Effector memory CD4-positive, alpha-beta T cell (primary cell): ENCODE measurements around the gene ORC5.

Source experiments
- DNase-seq, 3 donors: peaks; one replicate each; pipeline ENCODE4 v3.0.0-alpha.2; 2020
- H3K27ac ChIP-seq: 2 replicates; pipeline ENCODE4 v1.7.0; 2013; ENCODE audit warnings: mild to moderate bottlenecking, low read length, moderate library complexity; ENCODE audit not compliant: insufficient read depth, poor library complexity, severe bottlenecking
- H3K27me3 ChIP-seq: replicated peaks from 2 replicates; pipeline ENCODE4 v1.7.0; 2013; ENCODE audit warnings: mild to moderate bottlenecking, low read length; ENCODE audit not compliant: insufficient read depth, control insufficient read depth, poor library complexity, severe bottlenecking
- H3K36me3 ChIP-seq: 2 replicates; pipeline ENCODE4 v1.7.0; 2013; ENCODE audit warnings: mild to moderate bottlenecking, low read length, moderate library complexity; ENCODE audit not compliant: control insufficient read depth, insufficient read depth
- H3K4me1 ChIP-seq: 2 replicates; pipeline ENCODE4 v1.7.0; 2013; ENCODE audit warnings: low read length, mild to moderate bottlenecking; ENCODE audit not compliant: control insufficient read depth, insufficient read depth, poor library complexity, severe bottlenecking
- H3K4me3 ChIP-seq: 2 replicates; pipeline ENCODE4 v1.7.0; 2013; ENCODE audit warnings: low read length, low read depth, mild to moderate bottlenecking; ENCODE audit not compliant: insufficient read depth, poor library complexity, severe bottlenecking
- H3K9me3 ChIP-seq: 2 replicates; pipeline ENCODE4 v1.7.0; 2013; ENCODE audit warnings: mild to moderate bottlenecking, low read length, moderate library complexity; ENCODE audit not compliant: control insufficient read depth

ORC5 gene

DNA sequence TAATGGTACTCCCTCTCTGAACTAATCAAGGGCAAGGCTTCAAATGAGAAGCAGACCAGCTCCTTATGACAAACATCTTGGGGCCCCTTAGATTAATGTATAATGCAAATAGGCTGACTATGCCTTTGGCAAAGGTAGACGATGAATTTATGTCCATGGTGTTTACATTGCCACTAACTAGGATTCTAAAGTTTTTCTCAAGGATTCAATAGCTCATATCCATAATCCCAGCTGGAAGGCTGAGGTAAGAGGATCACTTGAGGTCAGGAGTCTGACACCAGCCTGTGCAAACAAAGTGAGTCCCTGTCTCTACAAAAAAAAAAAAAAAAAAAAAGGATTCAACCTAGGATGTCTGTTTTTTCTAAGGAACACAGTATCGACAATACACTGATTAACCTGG, 96.5 kb downstream of the ORC5 start:
- DNase-seq: no peak
- H3K27me3 ChIP-seq: no peaks in the 10 kb centered on the region
- no peaks in the 10 kb centered on the region for H3K36me3 ChIP-seq
- H3K4me3 ChIP-seq: no peak overlapping the region
- H3K4me1 ChIP-seq: no peaks in the 10 kb centered on the region
- H3K9me3 ChIP-seq: no peaks in the 10 kb centered on the region
- no peak overlapping the region for H3K27ac ChIP-seq

- no peak overlapping the region for H3K4me3 ChIP-seq
- no peak for DNase-seq
- no peaks in the 10 kb centered on the region for H3K36me3 ChIP-seq
- H3K9me3 ChIP-seq: no peaks in the 10 kb centered on the region
- no peaks in the 10 kb centered on the region for H3K4me1 ChIP-seq
- no peaks in the 10 kb centered on the region for H3K27me3 ChIP-seq
- H3K27ac ChIP-seq: no peak overlapping the region
Measured at GRCh38 chr7:104106108-104106905, 101.5 kb downstream of the ORC5 start.

DNA sequence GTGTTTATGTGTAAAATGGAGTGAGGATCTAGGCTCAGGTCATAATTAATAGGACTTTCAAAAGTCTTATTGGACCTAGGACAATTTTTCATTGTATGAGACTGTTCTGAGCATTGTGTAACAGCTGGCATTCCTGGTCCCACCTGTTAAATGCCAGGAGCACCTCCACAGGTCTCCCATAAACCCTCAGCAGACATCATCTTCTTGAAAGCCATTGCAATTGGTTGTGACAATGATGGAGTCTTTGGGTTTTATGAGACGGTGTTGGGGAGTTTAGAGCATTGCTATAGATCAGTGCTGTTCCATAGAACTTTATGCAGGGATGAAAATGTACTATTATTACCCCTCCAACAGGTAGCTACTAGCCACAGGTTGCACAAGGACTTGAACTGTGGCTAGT, 108.9 kb downstream of the ORC5 start:
- Histone ChIP-seq H3K36me3 (no peaks in the 10 kb centered on the region), H3K4me3 (no peak overlapping the region), H3K27me3 (no peaks in the 10 kb centered on the region), H3K9me3 (no peaks in the 10 kb centered on the region), H3K4me1 (no peaks in the 10 kb centered on the region), H3K27ac (no peak overlapping the region)
- DNase-seq: no peak

GRCh38 chr7:104096683-104097082, 111.1 kb downstream of the ORC5 start:
- no peaks in the 10 kb centered on the region for H3K9me3 ChIP-seq
- H3K4me1 ChIP-seq: no peaks in the 10 kb centered on the region
- no peak overlapping the region for H3K27ac ChIP-seq
- DNase-seq: no peak
- no peaks in the 10 kb centered on the region for H3K36me3 ChIP-seq
- H3K27me3 ChIP-seq: no peaks in the 10 kb centered on the region
- no peak overlapping the region for H3K4me3 ChIP-seq

GRCh38 chr7:104093127-104093526, 114.7 kb downstream of the ORC5 start:
- Histone ChIP-seq H3K4me3 (no peak overlapping the region), H3K4me1 (no peaks in the 10 kb centered on the region), H3K9me3 (no peaks in the 10 kb centered on the region), H3K27ac (no peak overlapping the region), H3K36me3 (no peaks in the 10 kb centered on the region), H3K27me3 (no peaks in the 10 kb centered on the region)
- no peak for DNase-seq

DNA sequence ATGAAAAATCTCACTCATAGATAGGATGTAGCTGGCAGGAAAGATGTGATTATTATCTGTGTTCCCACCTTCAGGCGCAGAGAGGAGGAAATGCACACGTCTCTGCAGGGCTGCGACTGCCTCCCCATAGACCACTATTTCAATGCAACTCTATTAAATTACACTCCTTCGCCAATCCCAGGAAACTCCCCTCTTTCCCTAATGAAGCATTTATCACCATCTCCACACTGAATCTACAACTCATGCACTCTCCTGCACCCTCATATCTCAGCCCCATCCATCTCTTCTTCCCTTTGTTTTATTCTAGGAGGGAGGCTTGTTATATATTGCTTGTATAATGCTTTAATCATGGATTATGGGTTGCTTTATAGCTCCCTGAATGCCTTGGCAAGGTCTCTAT, 116.6 kb downstream of the ORC5 start:
- Histone ChIP-seq H3K27ac (no peak overlapping the region), H3K4me1 (no peaks in the 10 kb centered on the region), H3K36me3 (no peaks in the 10 kb centered on the region), H3K9me3 (no peaks in the 10 kb centered on the region), H3K4me3 (no peak overlapping the region), H3K27me3 (no peaks in the 10 kb centered on the region)
- no peak for DNase-seq

- DNase-seq: no peak
- Histone ChIP-seq H3K4me1 (no peaks in the 10 kb centered on the region), H3K27me3 (no peaks in the 10 kb centered on the region), H3K4me3 (no peak overlapping the region), H3K36me3 (no peaks in the 10 kb centered on the region), H3K9me3 (no peaks in the 10 kb centered on the region), H3K27ac (no peak overlapping the region)
Measured at GRCh38 chr7:104089612-104090011, 118.2 kb downstream of the ORC5 start.

DNA sequence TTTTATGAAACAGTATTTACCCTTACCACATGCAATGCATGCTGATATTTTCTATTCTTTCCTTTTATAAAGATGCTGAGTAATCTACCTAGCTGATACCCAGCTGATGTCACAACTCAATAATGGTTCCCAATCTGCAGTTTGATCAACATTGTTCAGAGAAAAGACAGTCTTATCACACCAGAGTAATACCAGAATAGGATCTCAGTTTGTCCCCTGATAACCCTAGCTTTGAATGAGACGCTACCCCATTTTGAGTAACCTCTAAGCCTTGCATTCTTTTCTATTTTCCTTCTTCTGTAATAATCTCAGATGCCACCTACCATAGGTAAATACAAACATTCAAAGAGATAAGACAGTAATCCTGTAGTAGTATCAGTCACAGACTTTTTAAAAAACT, 118.8 kb downstream of the ORC5 start:
- H3K36me3 ChIP-seq: no peaks in the 10 kb centered on the region
- H3K27ac ChIP-seq: no peak overlapping the region
- no peak for DNase-seq
- no peaks in the 10 kb centered on the region for H3K4me1 ChIP-seq
- no peaks in the 10 kb centered on the region for H3K9me3 ChIP-seq
- no peak overlapping the region for H3K4me3 ChIP-seq
- H3K27me3 ChIP-seq: no peaks in the 10 kb centered on the region
